ENCODE measurements around the gene TMEM121B. TPM values are rescaled to one million over a fixed set of nuclear protein-coding genes. Genes with fewer than 3 reads are reported as not detected.

TMEM121B gene
- polyA plus RNA-seq, 1 experiment, result 0.06 TPM

DNA sequence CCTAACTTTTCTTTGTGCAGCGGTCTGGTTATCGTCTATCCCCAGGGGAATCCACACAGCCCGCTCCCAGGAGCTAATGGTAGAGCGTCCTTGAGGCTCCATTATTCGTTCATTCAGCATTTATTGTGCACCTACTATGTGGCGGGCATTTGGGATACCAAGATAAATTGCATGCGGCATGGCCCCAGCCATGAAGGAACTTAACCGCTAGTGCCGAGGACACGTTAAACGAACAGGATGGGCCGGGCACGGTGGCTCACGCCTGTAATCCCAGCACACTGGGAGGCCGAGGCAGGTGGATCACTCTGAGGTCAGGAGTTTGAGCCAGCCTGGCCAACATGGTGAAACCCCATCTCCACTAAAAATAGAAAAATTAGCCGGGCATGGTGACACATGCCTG lies 11.2 kb downstream of the TMEM121B start:
- DNase-seq (ENCODE audit: low read depth, low spot score), result no peak
- no peaks in the 10 kb centered on the region for H3K9me3 ChIP-seq (ENCODE audit: control insufficient read depth, insufficient read depth, low read length)
- H3K27me3 ChIP-seq (ENCODE audit: control insufficient read depth, insufficient read depth, low read length), result no peaks in the 10 kb centered on the region
- no peak overlapping the region for H3K4me3 ChIP-seq (ENCODE audit: low read depth, low read length)
- ChIA-PET POLR2A (no interaction called here), CTCF (interaction anchor here (0.6 to 1.5 kb wide), 3 partner anchors 14 to 62 kb away, joined by 3 to 8 read pairs (median 3); no protein-coding TSS in a partner anchor)
- TF ChIP-seq, protein P1, sequence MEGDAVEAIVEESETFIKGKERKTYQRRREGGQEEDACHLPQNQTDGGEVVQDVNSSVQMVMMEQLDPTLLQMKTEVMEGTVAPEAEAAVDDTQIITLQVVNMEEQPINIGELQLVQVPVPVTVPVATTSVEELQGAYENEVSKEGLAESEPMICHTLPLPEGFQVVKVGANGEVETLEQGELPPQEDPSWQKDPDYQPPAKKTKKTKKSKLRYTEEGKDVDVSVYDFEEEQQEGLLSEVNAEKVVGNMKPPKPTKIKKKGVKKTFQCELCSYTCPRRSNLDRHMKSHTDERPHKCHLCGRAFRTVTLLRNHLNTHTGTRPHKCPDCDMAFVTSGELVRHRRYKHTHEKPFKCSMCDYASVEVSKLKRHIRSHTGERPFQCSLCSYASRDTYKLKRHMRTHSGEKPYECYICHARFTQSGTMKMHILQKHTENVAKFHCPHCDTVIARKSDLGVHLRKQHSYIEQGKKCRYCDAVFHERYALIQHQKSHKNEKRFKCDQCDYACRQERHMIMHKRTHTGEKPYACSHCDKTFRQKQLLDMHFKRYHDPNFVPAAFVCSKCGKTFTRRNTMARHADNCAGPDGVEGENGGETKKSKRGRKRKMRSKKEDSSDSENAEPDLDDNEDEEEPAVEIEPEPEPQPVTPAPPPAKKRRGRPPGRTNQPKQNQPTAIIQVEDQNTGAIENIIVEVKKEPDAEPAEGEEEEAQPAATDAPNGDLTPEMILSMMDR (IDR thresholded peaks at IDR 0.05; ENCODE audit: low read depth, low read length), result no peak
- H3K27ac ChIP-seq (ENCODE audit: low read depth, low read length), result no peak overlapping the region

DNA sequence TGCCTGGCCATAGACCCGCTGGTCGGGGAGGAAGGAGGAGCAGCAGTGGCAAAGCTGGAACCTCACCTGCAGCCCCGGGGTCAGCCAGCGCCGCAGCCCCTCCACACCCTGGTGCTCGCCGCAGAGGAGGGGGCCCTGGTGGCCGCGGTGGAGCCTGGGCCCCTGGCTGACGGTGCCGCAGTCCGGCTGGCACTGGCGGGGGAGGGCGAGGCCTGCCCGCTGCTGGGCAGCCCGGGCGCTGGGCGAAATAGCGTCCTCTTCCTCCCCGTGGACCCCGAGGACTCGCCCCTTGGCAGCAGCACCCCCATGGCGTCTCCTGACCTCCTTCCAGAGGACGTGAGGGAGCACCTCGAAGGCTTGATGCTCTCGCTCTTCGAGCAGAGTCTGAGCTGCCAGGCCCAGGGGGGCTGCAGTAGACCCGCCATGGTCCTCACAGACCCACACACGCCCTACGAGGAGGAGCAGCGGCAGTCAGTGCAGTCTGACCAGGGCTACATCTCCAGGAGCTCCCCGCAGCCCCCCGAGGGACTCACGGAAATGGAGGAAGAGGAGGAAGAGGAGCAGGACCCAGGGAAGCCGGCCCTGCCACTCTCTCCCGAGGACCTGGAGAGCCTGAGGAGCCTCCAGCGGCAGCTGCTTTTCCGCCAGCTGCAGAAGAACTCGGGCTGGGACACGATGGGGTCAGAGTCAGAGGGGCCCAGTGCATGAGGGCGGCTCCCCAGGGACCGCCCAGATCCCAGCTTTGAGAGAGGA lies 11.9 kb downstream of the TMEM121B start:
- no peak overlapping the region for H3K27ac ChIP-seq (ENCODE audit: low read depth, low read length)
- TF ChIP-seq, protein P1 (IDR thresholded peaks at IDR 0.05; ENCODE audit: low read depth, low read length), result no peak
- no peak overlapping the region for H3K4me3 ChIP-seq (ENCODE audit: low read depth, low read length)
- CTCF ChIA-PET, result interaction anchor here (1.2 kb wide), 1 partner anchor 14 kb away, joined by 3 read pairs; no protein-coding TSS in a partner anchor
- POLR2A ChIA-PET, result no interaction called here
- no peak for DNase-seq (ENCODE audit: low read depth, low spot score)
- no peaks in the 10 kb centered on the region for H3K9me3 ChIP-seq (ENCODE audit: control insufficient read depth, insufficient read depth, low read length)
- H3K27me3 ChIP-seq (ENCODE audit: control insufficient read depth, insufficient read depth, low read length), result no peaks in the 10 kb centered on the region

DNA sequence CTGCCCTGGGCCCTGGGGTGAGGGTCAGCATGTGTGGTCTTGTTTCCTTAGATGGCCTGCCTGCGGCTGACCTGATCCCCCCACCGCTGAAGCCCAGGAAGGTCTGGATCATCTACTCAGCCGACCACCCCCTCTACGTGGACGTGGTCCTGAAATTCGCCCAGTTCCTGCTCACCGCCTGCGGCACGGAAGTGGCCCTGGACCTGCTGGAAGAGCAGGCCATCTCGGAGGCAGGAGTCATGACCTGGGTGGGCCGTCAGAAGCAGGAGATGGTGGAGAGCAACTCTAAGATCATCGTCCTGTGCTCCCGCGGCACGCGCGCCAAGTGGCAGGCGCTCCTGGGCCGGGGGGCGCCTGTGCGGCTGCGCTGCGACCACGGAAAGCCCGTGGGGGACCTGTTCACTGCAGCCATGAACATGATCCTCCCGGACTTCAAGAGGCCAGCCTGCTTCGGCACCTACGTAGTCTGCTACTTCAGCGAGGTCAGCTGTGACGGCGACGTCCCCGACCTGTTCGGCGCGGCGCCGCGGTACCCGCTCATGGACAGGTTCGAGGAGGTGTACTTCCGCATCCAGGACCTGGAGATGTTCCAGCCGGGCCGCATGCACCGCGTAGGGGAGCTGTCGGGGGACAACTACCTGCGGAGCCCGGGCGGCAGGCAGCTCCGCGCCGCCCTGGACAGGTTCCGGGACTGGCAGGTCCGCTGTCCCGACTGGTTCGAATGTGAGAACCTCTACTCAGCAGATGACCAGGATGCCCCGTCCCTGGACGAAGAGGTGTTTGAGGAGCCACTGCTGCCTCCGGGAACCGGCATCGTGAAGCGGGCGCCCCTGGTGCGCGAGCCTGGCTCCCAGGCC lies 12.7 kb downstream of the TMEM121B start:
- no peak overlapping the region for H3K27ac ChIP-seq (ENCODE audit: low read depth, low read length)
- no peaks in the 10 kb centered on the region for H3K27me3 ChIP-seq (ENCODE audit: control insufficient read depth, insufficient read depth, low read length)
- ChIA-PET CTCF (interaction anchor here (0.6 kb wide), 1 partner anchor 284 kb away, joined by 3 read pairs; no protein-coding TSS in a partner anchor), POLR2A (no interaction called here)
- DNase-seq (ENCODE audit: low read depth, low spot score), result no peak
- no peak overlapping the region for H3K4me3 ChIP-seq (ENCODE audit: low read depth, low read length)
- H3K9me3 ChIP-seq (ENCODE audit: control insufficient read depth, insufficient read depth, low read length), result no peaks in the 10 kb centered on the region
- TF ChIP-seq, protein P1 (IDR thresholded peaks at IDR 0.05; ENCODE audit: low read depth, low read length), result no peak

DNA sequence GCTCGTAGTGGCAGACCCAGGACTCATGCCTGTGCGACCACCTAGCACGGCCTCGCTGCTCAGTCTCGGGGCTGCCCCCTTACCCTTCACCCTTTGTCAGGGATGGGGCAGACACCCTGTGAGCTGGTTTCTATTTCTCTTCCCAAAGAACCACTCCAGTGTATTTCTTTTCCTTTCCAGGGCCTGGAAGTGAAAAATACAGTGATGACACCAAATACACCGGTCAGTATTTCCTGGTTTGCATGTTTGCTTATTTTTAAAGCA lies 13.7 kb downstream of the TMEM121B start:
- Histone ChIP-seq H3K27me3 (ENCODE audit: control insufficient read depth, insufficient read depth, low read length) (no peaks in the 10 kb centered on the region), H3K9me3 (ENCODE audit: control insufficient read depth, insufficient read depth, low read length) (no peaks in the 10 kb centered on the region), H3K27ac (ENCODE audit: low read depth, low read length) (no peak overlapping the region), H3K4me3 (ENCODE audit: low read depth, low read length) (no peak overlapping the region)
- ChIA-PET POLR2A (no interaction called here), CTCF (interaction anchor here (0.9 kb wide), 1 partner anchor 33 kb away, joined by 4 read pairs; no protein-coding TSS in a partner anchor)
- DNase-seq (ENCODE audit: low read depth, low spot score), result no peak
- TF ChIP-seq, protein P1 (IDR thresholded peaks at IDR 0.05; ENCODE audit: low read depth, low read length), result no peak

Data from AG04450 (cell line).